ENCODE measurements around the gene ADD3.

Gene ADD3

DNA sequence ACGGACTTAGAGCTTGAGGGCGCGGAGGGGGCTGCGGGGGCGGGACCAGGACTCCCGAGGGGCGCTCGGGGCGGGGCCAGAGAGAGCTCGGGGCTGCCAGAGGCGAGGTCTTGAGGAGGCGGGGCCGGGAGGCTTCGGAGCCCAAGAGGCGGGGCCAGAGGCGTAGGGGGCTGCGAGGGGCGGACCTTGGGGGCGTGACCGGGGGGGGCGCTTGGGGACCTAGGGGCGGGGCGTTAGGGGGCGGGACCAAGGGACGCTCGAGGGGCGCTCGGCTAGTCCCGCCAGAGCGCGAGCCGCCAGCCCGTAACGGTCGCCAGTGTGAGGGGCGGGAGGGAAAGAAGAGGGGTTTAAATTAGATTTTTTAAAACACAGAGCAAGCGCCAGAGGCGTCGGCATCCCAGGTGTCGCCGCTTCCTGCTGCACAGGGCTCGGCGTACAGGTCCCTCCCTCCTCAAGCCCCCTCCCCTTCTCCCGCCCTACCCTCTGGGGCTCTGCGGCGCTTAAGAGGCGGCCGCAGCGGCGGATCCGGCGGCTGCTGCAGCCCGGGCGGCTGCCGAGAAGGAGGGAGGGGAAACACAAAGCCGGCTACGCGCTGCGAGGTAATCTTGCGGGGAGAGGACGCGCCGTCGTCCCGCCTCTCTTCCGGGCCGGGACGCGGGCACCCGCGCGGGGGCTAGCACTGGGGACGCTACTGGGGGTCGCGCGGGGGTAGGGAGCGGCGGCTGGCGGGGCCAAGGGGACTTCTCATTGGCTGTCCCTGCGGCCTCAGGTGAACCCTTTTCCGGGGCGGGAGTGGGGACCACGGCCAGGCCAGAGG is at the start of gene ADD3:
TSS of gene ADD3 (plus strand) at position 284 of the 817 bp plus-strand sequence. CDS start 92,670 bp downstream, outside the sequence.
- DNase-seq = peak; percentile 70 to 91

DNA sequence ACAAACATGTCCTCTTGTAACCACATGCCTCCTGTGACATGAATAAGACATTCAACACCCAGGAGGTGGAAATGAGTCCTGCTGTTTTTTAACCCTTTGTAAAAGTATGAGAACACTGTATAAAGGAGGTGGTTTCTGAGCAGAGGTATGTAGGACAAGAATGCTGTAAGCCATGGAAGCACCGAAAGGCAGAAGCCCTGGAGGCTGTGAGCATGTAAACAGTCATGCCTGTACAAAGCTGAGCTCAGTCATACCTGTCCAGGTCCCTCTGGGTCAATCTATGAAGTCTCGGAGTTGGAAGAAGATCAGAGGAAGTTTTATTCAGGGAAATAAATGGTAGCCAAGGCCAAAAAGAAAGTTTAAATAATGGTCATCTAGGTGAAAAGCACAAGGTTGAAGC is 49.7 kb upstream of the ADD3 start:
- DNase-seq = no peak

GRCh38 chr10:109959259-109960145 is 48.3 kb upstream of the ADD3 start:
- DNase-seq = no peak

DNA sequence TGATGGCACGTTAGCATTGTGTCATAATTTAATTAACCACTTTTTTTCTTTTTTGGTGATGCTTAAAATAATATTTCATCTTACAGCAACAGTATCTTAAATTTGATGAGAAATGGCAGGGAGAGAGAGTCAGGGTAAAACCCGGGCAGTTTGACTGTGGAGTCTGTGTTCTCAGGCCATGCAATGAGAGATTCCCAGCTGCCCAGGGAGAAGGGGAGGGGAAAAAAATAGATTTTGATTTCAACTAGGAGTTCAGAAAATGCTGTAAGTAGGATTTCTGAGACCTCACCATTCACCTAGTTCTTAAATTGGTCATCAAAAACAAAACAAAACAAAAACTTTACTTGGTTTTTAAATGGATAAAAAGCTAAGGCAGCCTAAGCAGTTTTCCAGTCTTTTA is 47.1 kb upstream of the ADD3 start:
- no peak for DNase-seq

- DNase-seq = no peak
These were observed 46.4 kb upstream of the ADD3 start for GRCh38 chr10:109961174-109962001.

- DNase-seq = no peak
These were observed 45.5 kb upstream of the ADD3 start for GRCh38 chr10:109962247-109962646.

DNA sequence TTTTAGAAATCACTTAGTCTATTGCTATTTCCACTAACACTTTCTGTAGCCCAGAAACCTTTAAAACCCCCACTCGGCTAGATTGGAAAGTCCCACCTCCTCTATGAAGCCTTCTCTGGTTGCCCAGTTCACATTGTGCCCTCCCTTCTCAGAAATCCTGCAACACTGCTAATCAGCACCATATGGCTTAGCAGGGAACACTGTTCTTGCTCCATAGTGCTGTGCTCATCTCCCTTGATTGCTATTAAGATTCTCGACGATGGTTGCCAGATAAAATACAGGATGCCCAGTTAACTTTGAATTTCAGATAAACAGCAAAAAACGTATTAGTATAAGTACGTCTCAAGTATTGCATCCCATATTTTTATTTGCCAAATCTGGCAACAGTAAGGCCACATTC is 44.3 kb upstream of the ADD3 start:
- no peak for DNase-seq

- DNase-seq = no peak
These were observed 43.5 kb upstream of the ADD3 start for GRCh38 chr10:109964318-109964717.

DNA sequence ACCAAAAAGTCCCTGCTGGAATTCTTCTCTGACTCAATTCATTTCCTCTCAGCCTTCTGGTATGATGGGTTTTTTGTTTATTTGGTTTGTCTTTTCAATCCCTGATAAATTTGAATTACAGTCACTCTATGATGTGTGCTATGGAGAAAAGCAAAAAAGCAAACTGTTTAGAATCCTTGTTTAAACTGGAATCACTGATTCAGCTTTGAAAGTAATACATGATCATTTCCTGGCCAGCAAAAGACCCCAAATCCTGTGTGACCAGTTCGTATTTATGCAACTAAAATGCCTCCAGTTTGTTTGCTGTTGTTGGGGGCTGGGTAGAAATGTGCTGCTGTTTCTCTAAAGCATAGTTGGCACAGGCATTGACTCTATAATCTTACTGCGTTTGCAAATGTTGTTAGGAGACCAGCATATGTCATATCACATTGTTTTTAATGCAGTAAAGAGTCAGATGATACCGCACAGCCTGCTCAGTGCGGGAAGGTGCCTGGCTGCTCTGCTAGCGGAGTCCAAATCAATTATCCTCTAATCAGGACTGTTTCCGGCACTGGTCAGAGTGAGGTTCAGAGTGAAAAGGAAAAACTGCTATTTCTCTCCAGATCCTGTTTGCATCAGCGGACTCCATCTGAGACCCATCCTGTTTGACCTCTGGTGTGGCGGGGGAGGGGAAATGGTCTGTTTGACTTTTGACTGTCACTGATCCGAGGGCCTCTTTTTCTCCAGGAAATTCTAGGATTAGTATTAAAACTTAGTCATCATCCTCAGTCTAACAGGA is 40.6 kb upstream of the ADD3 start:
- no peak for DNase-seq

DNA sequence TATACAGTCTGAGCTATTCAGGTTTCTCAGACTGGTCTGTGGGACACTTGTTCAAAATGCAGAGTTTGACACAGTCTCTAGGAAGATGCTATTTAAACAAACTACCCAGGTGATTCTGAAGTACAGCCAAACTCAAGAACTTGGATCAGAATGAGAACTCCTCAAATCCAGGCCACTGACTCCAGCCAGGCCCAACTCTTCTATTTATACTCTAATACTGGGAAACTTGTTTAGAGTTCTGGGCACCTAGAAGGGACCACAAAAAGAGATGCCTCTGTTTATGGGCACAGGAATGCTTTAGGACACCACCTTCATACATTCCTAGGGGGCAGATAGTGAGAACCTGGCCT is 40.1 kb upstream of the ADD3 start:
- no peak for DNase-seq

- no peak for DNase-seq
These were observed 38.6 kb upstream of the ADD3 start for GRCh38 chr10:109968953-109969759.

DNA sequence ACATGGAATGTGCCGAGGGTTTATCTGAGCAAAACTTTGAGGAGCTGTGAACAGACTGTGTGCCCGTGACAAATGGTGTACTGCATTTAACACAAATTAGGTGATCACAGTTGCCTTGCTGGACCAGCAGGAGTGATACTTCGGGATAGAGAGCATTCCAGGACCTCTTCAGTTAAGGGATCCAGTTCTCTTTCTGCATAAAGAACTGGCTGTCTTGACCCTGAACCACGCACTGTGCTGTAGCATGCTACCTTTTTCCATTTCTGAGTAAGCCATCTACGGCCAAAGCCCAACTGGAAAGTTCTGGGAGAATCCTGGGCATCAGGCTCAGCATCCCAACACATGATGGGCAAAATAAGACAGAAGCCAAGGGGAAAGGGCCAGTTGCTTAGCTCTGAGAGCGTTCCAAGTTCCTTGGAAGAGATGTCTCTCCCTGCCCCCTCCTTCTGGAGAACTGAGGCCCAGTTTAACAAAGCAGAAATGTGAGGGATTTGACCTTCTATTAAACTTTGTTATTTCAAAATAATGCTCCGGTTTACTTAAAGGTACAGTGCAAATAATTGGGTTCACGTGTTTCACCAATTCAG is 37.9 kb upstream of the ADD3 start:
- DNase-seq = no peak

- DNase-seq = no peak
These were observed 36.1 kb upstream of the ADD3 start for GRCh38 chr10:109971634-109972033.

DNA sequence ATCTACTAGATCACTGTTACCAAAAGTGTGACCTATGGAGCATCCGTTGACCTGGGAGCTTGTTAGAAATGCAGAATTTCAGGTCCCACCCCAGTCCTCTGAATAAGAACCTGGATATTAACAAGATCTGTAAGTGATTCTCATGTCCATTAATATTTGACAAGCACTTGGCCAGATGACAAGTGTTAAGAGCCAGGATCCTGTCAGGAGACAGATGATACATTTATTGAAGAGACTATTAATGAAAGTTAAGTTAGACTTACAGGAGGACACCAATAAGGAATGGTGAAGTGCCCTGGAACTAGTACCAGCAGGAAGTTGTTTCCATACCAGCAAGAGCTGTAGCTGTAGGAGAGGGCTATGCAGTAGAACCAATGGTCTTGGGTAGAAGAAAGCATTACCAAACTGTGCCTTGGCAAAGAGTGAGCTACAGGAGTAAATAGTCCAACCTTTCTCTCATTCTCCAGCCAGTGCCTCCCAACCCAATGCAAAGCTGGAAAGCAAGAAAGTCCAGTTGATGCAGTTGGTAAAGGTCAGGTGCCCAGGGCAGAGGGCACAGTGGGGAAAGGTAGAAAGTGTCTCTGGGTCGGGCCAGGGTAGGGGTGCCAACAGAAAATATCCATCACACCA is 35.3 kb upstream of the ADD3 start:
- DNase-seq = no peak

DNA sequence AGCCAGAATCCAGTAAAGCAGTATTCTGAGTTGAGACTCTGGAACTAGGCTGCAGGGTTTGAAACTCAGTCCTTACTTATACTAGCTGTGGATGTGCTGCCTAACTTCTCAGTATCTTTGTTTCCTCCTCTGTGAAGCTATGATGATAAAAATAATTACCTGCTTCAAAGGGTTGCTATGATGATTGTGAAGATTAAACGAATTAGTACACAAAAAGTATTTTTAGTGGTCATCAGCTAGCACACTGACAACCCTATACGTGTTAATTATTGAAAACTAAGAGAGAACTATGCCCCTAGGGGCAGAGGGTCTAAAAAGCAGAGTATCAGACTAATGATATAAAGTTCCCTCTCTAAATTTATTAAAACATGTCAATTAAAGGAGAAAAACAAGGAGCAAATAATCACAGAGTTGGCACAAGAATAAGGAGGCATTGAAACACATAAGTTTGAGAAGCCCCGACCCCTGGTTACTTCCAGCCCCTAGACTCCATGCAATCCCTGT is 34.4 kb upstream of the ADD3 start:
- no peak for DNase-seq

GRCh38 chr10:109974504-109975191 is 33.1 kb upstream of the ADD3 start:
- DNase-seq = no peak

- no peak for DNase-seq
These were observed 32.3 kb upstream of the ADD3 start for GRCh38 chr10:109975244-109976190.

- DNase-seq = no peak
These were observed 31.1 kb upstream of the ADD3 start for GRCh38 chr10:109976681-109977080.
